HEK293 (cell line): Measurements from ENCODE around the gene VGLL4.

Experiments
- CTCF ChIA-PET: fragments of 350-600 bp; formaldehyde crosslinking; extraction: SDS; loops from one replicate; lab custom pipeline; 2021; ENCODE audit warnings: antibody characterized with exemption; lab: Yijun Ruan, JAX
- POLR2A ChIA-PET: fragments of 300-600 bp; formaldehyde crosslinking; extraction: SDS; loops from one replicate; lab custom pipeline; 2020; ENCODE audit warnings: antibody characterized with exemption, inconsistent platforms; lab: Yijun Ruan, JAX
- H3K27ac ChIP-seq: fragments of 200-500 bp; sonication (Bioruptor generic); 2 replicates; pipeline ENCODE4 v1.5.1; 2014; ENCODE audit warnings: low read depth, low read length, control low read depth, inconsistent platforms; ENCODE audit errors: extremely low read depth
- H3K36me3 ChIP-seq, 2 experiments: fragments of 200-500 bp in 1 of 2; sonication (Bioruptor generic) in 1 of 2; 1 replicate in 1 of 2; 2 replicates in 1 of 2; pipeline ENCODE4 v1.5.1; 2014 to 2017; ENCODE audit warnings: inconsistent platforms in 2 of 2, low read length in 2 of 2; ENCODE audit not compliant: control insufficient read depth in 2 of 2, insufficient read depth in 1 of 2
- H3K4me1 ChIP-seq: fragments of 200-500 bp; sonication (Bioruptor generic); 2 replicates; pipeline ENCODE4 v1.5.1; 2014; ENCODE audit warnings: mild to moderate bottlenecking, low read length, inconsistent platforms; ENCODE audit not compliant: control insufficient read depth, insufficient read depth
- H3K4me3 ChIP-seq: 2 replicates; pipeline ENCODE4 v1.5.1; 2011; ENCODE audit warnings: low read depth, mild to moderate bottlenecking, control low read depth, low read length, moderate library complexity
- H3K9me3 ChIP-seq: fragments of 200-500 bp; sonication (Bioruptor generic); 2 replicates; pipeline ENCODE4 v1.5.1; 2014; ENCODE audit warnings: low read depth, low read length, inconsistent platforms; ENCODE audit not compliant: control insufficient read depth, insufficient read depth
- AEBP2 ChIP-seq: fragments of 450-650 bp; formaldehyde crosslinking; IDR thresholded peaks from 2 replicates; pipeline ENCODE4 v1.5.1; 2016; ENCODE audit warnings: missing biosample characterization, missing genetic modification characterization, borderline replicate concordance
- BCL6B ChIP-seq: fragments of 450-650 bp; formaldehyde crosslinking; IDR thresholded peaks from 2 replicates; pipeline ENCODE4 v1.5.1; 2017; ENCODE audit warnings: missing biosample characterization, missing genetic modification characterization
- MZF1 ChIP-seq: fragments of 450-650 bp; formaldehyde crosslinking; IDR thresholded peaks from 2 replicates; pipeline ENCODE4 v1.5.1; 2017; ENCODE audit warnings: missing biosample characterization, missing genetic modification characterization, borderline replicate concordance
- RBAK ChIP-seq: fragments of 450-650 bp; formaldehyde crosslinking; IDR thresholded peaks from 2 replicates; pipeline ENCODE4 v1.5.1; 2016; ENCODE audit warnings: missing biosample characterization, missing genetic modification characterization
- SETDB1 ChIP-seq: IDR thresholded peaks from one replicate; pipeline ENCODE4 v1.6.1; 2017; ENCODE audit warnings: mild to moderate bottlenecking, low read length, moderate library complexity, mixed read lengths; ENCODE audit not compliant: insufficient read length
- ZBTB21 ChIP-seq: fragments of 450-650 bp; formaldehyde crosslinking; IDR thresholded peaks from 2 replicates; pipeline ENCODE4 v1.5.1; 2017; ENCODE audit warnings: missing biosample characterization, missing genetic modification characterization
- ZBTB48 ChIP-seq: fragments of 450-650 bp; formaldehyde crosslinking; IDR thresholded peaks from 2 replicates; pipeline ENCODE4 v1.5.1; 2016; ENCODE audit warnings: missing biosample characterization, missing genetic modification characterization
- ZBTB6 ChIP-seq: fragments of 450-650 bp; formaldehyde crosslinking; IDR thresholded peaks from 2 replicates; pipeline ENCODE4 v1.5.1; 2017; ENCODE audit warnings: missing biosample characterization, missing genetic modification characterization
- ZFP41 ChIP-seq: fragments of 450-650 bp; formaldehyde crosslinking; IDR thresholded peaks from 2 replicates; pipeline ENCODE4 v1.5.1; 2016; ENCODE audit warnings: missing biosample characterization, missing genetic modification characterization, borderline replicate concordance
- ZNF10 ChIP-seq: fragments of 450-650 bp; formaldehyde crosslinking; IDR thresholded peaks from 2 replicates; pipeline ENCODE4 v1.5.1; 2017; ENCODE audit warnings: missing biosample characterization, missing genetic modification characterization
- ZNF121 ChIP-seq: fragments of 450-650 bp; formaldehyde crosslinking; IDR thresholded peaks from 2 replicates; pipeline ENCODE4 v1.5.1; 2016; ENCODE audit warnings: missing biosample characterization, missing genetic modification characterization
- ZNF157 ChIP-seq: fragments of 450-650 bp; formaldehyde crosslinking; IDR thresholded peaks from 2 replicates; pipeline ENCODE4 v1.5.1; 2016; ENCODE audit warnings: missing biosample characterization, missing genetic modification characterization
- ZNF175 ChIP-seq: fragments of 450-650 bp; formaldehyde crosslinking; IDR thresholded peaks from 2 replicates; pipeline ENCODE4 v1.5.1; 2016; ENCODE audit warnings: missing biosample characterization, missing genetic modification characterization
- ZNF214 ChIP-seq: fragments of 450-650 bp; formaldehyde crosslinking; IDR thresholded peaks from 2 replicates; pipeline ENCODE4 v1.5.1; 2017; ENCODE audit warnings: missing biosample characterization, mild to moderate bottlenecking, missing genetic modification characterization, borderline replicate concordance
- ZNF221 ChIP-seq: fragments of 450-650 bp; formaldehyde crosslinking; IDR thresholded peaks from 2 replicates; pipeline ENCODE4 v1.5.1; 2017; ENCODE audit warnings: missing biosample characterization, missing genetic modification characterization, borderline replicate concordance
- ZNF248 ChIP-seq: fragments of 450-650 bp; formaldehyde crosslinking; IDR thresholded peaks from 2 replicates; pipeline ENCODE4 v1.5.1; 2017; ENCODE audit warnings: missing biosample characterization, missing genetic modification characterization
- ZNF324 ChIP-seq: fragments of 450-650 bp; formaldehyde crosslinking; IDR thresholded peaks from 2 replicates; pipeline ENCODE4 v1.5.1; 2016; ENCODE audit warnings: missing biosample characterization, missing genetic modification characterization
- ZNF398 ChIP-seq: fragments of 450-650 bp; formaldehyde crosslinking; IDR thresholded peaks from 2 replicates; pipeline ENCODE4 v1.5.1; 2017; ENCODE audit warnings: missing biosample characterization, missing genetic modification characterization
- ZNF473 ChIP-seq: fragments of 450-650 bp; formaldehyde crosslinking; IDR thresholded peaks from 2 replicates; pipeline ENCODE4 v1.5.1; 2017; ENCODE audit warnings: missing biosample characterization, missing genetic modification characterization
- ZNF529 ChIP-seq: fragments of 450-650 bp; formaldehyde crosslinking; IDR thresholded peaks from 2 replicates; pipeline ENCODE4 v1.5.1; 2017; ENCODE audit warnings: missing genetic modification characterization, missing biosample characterization; ENCODE audit not compliant: insufficient replicate concordance
- ZNF530 ChIP-seq: fragments of 450-650 bp; formaldehyde crosslinking; IDR thresholded peaks from 2 replicates; pipeline ENCODE4 v1.5.1; 2016; ENCODE audit warnings: low read depth, missing biosample characterization, missing genetic modification characterization
- ZNF549 ChIP-seq: fragments of 450-650 bp; IDR thresholded peaks from 2 replicates; pipeline ENCODE4 v1.5.1; 2018; ENCODE audit warnings: missing biosample characterization, missing genetic modification characterization, mild to moderate bottlenecking, inconsistent platforms, moderate library complexity
- ZNF580 ChIP-seq: fragments of 450-650 bp; formaldehyde crosslinking; IDR thresholded peaks from 2 replicates; pipeline ENCODE4 v1.5.1; 2016; ENCODE audit warnings: missing biosample characterization, missing genetic modification characterization
- ZNF610 ChIP-seq: fragments of 450-650 bp; formaldehyde crosslinking; IDR thresholded peaks from 2 replicates; pipeline ENCODE4 v1.5.1; 2016; ENCODE audit warnings: missing biosample characterization, missing genetic modification characterization, borderline replicate concordance
- ZNF664 ChIP-seq: fragments of 450-650 bp; formaldehyde crosslinking; IDR thresholded peaks from 2 replicates; pipeline ENCODE4 v1.5.1; 2016; ENCODE audit warnings: missing biosample characterization, missing genetic modification characterization
- ZNF747 ChIP-seq: fragments of 450-650 bp; formaldehyde crosslinking; IDR thresholded peaks from 2 replicates; pipeline ENCODE4 v1.5.1; 2016; ENCODE audit warnings: missing biosample characterization, missing genetic modification characterization

VGLL4 gene

GRCh38 chr3:11587766-11588165 lies 55.9 kb downstream of the VGLL4 start:
- no peak overlapping the region for H3K27ac ChIP-seq
- H3K9me3 ChIP-seq = no peaks in the 10 kb centered on the region
- TF ChIP-seq ZNF248 (no peak), SETDB1 (no peak), MZF1 (no peak), ZNF10 (no peak), ZNF121 (no peak), ZNF664 (no peak), ZNF529 (tag by site-specific recombination) (no peak), ZFP41 (no peak)
- POLR2A ChIA-PET = no interaction called here
- H3K36me3 ChIP-seq = no peaks in the 10 kb centered on the region
- CTCF ChIA-PET = no interaction called here
- H3K4me3 ChIP-seq = no peak overlapping the region
- H3K4me1 ChIP-seq = peaks cover 33% of the 10 kb centered on the region

- CTCF ChIA-PET = no interaction called here
- POLR2A ChIA-PET = no interaction called here
- H3K27ac ChIP-seq = no peak overlapping the region
- no peaks in the 10 kb centered on the region for H3K36me3 ChIP-seq
- no peaks in the 10 kb centered on the region for H3K9me3 ChIP-seq
- H3K4me1 ChIP-seq = peaks cover 27% of the 10 kb centered on the region
- no peak overlapping the region for H3K4me3 ChIP-seq
- 0 out of 2 replicates have a peak, but pooled peaks have one; percentile 12 for TF ChIP-seq BCL6B (tag by site-specific recombination)
- TF ChIP-seq ZNF580 (tag by site-specific recombination) = no peak
- no peak for TF ChIP-seq ZBTB48
- no peak for TF ChIP-seq ZNF610
- TF ChIP-seq ZNF473 = no peak
Observed at GRCh38 chr3:11584570-11584969, 59.1 kb downstream of the VGLL4 start.

GRCh38 chr3:11583638-11584046 lies 60.1 kb downstream of the VGLL4 start:
- POLR2A ChIA-PET = no interaction called here
- Histone ChIP-seq H3K9me3 (no peaks in the 10 kb centered on the region), H3K36me3 (no peaks in the 10 kb centered on the region), H3K27ac (no peak overlapping the region), H3K4me1 (peaks cover 27% of the 10 kb centered on the region), H3K4me3 (no peak overlapping the region)
- CTCF ChIA-PET = no interaction called here
- TF ChIP-seq ZNF398 (0 out of 2 replicates have a peak, but pooled peaks have one; percentile 29), ZNF221 (tag by site-specific recombination) (no peak), ZNF324 (tag by site-specific recombination) (no peak)

- no peak overlapping the region for H3K27ac ChIP-seq
- ChIA-PET POLR2A (no interaction called here), CTCF (no interaction called here)
- peaks cover 27% of the 10 kb centered on the region for H3K4me1 ChIP-seq
- no peaks in the 10 kb centered on the region for H3K9me3 ChIP-seq
- H3K36me3 ChIP-seq = no peaks in the 10 kb centered on the region
- no peak overlapping the region for H3K4me3 ChIP-seq
- TF ChIP-seq ZBTB21 (no peak), AEBP2 (tag by site-specific recombination) (no peak), ZNF530 (tag by site-specific recombination) (no peak), ZNF747 (tag by site-specific recombination) (no peak), ZNF549 (no peak), ZNF157 (tag by site-specific recombination) (no peak), ZNF175 (tag by site-specific recombination) (no peak), ZNF214 (tag by site-specific recombination) (no peak), RBAK (tag by site-specific recombination) (no peak), ZBTB6 (tag by site-specific recombination) (no peak)
Observed at GRCh38 chr3:11583235-11583634, 60.5 kb downstream of the VGLL4 start.
